NOMO-1 treated with DMSO at 0.1 percent for 48 hours (cell line): ENCODE results near the gene NOP9.

ENCODE experiments used
- DNase-seq: peaks from one replicate; lab custom pipeline; 2025; ENCODE audit not compliant: unreplicated experiment; lab: John Stamatoyannopoulos, UW

The NOP9 gene

GRCh38 chr14:24262821-24263733 is 36.6 kb upstream of the NOP9 start, which contains the start of gene TGM1:
TSS of gene TGM1 (minus strand) at chr14:24263177. CDS start at chr14:24262352, 825 bp downstream.
- DNase-seq: no peak

DNA sequence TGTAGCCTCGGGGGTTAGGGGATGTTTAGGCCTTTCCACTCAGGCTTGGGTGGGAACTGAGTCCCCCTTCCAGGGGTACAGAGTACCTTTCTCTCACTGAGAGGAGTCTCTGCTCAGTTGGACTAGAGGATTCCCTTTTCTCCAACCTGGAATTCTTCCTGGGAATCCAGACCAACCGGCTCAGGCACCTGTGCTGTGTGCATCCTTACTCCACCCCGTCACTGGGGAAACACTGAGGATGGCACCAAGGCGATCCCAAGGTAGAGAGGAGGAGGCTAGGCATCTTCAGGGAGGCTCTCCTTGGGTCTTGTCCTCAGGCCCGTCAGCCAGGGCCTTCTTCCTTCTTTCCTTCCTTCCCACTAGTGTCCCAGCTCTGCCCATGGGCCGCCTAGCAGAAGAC is 35.8 kb upstream of the NOP9 start:
- DNase-seq: no peak

DNA sequence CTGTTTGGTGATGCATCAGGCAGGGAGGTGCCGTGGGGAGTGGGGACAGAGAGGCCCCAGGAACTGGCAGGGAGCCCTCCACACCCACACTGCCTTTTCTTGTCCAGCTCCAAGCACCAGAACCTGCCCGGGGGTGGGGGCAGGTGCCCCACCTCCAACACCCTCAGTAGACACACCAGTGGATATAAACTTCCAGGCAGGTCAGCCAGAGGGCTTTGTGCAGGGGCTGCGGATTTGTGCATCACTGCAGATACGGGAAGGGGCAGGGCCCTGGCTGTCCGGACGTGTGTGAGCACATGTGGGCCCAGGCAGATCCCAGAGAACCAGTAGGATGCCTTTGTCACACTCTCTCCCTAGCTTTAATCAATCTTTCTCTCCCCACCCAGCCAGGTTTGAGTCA is 35.4 kb upstream of the NOP9 start:
- DNase-seq: no peak

GRCh38 chr14:24266344-24267244 is 33.1 kb upstream of the NOP9 start:
- no peak for DNase-seq

DNA sequence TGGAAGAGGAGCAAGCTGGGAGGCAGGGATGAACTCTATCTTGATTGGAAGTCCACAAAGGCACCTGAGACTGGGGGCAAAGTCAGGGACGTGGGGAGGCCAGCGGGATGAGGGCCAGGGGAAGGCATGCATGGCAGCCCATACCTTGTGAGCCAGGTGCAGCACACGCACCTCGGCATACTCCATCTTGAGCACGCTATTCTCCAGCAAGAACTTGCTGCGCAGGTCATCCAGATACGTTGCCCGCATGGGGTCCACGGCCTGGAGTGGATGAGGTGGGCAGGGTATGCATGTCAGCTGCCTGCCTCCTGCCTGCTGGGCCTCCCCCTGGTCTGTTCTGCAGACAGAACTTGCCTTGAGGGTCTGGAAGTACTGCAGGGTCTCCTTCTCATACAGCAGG is 32.1 kb upstream of the NOP9 start:
- DNase-seq: no peak

DNA sequence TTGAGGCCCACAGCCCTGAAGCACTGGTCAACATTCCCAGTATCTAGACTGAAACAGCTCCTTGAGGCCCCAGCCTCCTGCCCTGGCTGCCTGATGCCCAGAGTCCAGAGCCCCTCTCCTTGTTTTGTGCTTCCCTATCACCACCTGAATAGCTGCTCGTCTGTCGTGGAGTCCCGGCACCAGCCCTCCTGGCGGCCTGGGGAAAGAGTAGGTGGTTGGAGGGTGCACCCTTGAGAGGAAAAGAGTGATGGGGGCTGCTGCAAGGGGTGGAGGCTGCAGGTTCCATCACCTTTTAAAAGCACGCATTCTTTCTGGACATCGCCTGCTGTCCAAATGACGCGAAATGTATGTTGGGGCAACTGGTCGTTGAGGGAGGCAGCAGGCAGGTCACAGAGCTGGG is 31.4 kb upstream of the NOP9 start:
- DNase-seq: no peak

DNA sequence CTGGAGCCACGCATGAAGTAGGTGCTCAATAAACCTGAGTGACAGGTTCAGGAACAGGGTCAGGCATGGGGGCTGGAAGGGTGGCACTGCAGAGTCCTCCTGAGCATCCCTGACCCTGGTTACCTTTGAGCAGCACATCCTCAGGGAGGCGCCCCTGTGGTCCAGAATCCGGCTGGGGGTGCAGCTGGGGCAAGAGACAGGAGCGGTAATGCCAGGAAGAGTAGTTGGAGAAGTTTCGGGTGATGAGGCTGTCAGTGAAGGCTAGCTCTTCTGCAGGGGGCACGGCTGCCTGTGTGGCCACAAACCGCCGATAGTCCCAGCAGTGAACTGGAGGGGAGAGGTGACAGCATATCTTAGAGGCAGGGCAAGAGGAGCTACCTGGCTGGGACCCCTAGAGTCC is 30.3 kb upstream of the NOP9 start:
- DNase-seq: no peak

- no peak for DNase-seq
Measured at GRCh38 chr14:24269910-24270536, 29.6 kb upstream of the NOP9 start.

DNA sequence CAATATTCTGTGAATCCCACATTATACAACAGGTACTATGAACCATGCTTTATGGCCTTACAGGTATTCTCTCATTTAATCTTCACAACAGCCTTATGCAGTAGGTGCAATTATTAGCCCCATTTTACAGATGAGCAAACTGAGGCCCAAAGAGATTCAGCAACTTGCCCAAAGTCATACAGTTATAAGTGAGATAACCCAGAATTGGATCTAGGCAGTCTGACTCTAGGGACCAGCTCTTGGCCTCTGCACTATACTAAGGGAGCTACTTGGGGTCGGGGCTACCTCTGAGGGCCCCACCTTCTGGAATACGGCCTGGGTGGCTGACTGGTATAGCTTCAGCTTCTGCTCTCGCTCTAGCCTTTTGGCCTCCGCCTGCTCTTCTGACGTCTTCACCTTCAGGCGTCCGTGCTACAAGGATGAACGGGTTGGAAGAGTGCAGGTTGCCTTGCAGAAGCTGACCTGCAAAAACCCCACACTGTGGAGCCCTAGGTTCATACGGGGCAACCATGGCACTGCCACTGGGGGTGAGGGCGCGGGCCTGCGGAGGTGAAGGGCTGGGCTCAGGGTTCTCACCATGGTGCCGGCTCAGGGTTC is 29.0 kb upstream of the NOP9 start:
- peak; percentile 33 for DNase-seq

DNA sequence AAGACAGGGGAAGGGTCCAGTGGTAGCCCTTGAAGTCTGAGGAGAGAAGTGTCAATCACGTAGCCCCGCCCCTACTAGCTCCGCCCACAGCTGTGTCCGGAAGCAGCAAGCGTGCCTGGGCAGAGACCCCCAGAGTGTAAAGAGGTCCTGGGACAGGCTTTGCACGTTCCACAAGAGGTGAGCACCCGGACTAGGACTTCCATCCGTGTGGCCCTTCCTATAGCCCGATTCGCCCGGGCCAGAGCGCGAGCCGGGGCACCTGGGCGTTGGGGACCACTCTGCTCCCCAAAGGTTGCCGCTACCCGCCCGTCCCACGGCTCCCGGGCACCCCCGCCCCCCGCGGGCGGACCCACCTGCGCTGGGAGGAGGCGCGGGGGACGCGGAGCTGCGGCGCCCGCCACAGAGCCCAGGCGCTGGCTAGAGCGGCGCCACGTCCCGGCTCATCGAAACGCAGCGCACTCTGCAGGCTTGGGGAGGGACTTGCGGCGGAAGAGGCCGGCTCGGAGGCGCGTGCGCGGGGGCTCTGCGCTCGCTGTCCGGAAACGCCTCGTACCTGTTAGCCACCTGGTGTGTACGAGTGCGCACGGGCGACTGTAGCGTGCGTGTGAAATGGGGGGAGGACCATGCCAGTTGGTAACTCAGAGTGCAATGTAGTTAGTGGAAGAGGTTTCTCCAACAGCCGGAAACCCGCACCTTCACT is 28.4 kb upstream of the NOP9 start, which contains the start of gene RABGGTA:
Gene RABGGTA, minus strand, starts transcription at position 464 of the 700 bp plus-strand sequence. CDS start 482 bp downstream, outside the sequence.
- peak; percentile 85 for DNase-seq

DNA sequence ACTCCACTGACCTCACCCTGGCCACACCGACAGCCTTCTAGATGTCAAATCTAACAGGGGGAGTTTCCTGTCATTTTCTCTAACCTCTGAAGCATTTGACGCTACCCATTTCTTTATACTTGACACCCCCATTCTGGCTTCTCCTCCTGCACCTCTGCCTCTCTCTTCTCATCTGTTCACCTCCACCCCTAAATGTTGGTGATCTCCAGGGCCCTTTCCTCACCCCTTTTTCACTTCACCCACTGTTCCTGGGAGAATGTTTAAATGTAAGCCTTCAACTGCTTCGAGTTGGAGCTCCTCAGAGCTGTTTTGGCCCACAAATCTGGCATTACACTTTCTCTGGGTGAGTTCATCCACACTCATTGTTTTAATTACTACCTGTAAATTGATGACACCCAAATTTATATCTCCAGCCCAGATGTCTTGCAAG is 27.8 kb upstream of the NOP9 start:
- DNase-seq: no peak

GRCh38 chr14:24272467-24272866 is 27.2 kb upstream of the NOP9 start:
- no peak for DNase-seq

- DNase-seq: no peak
Measured at GRCh38 chr14:24273422-24273998, 26.1 kb upstream of the NOP9 start.

GRCh38 chr14:24274101-24274543 is 25.5 kb upstream of the NOP9 start:
- DNase-seq: peak; percentile 88

- DNase-seq: no peak
Measured at GRCh38 chr14:24277071-24277470, 22.6 kb upstream of the NOP9 start.

DNA sequence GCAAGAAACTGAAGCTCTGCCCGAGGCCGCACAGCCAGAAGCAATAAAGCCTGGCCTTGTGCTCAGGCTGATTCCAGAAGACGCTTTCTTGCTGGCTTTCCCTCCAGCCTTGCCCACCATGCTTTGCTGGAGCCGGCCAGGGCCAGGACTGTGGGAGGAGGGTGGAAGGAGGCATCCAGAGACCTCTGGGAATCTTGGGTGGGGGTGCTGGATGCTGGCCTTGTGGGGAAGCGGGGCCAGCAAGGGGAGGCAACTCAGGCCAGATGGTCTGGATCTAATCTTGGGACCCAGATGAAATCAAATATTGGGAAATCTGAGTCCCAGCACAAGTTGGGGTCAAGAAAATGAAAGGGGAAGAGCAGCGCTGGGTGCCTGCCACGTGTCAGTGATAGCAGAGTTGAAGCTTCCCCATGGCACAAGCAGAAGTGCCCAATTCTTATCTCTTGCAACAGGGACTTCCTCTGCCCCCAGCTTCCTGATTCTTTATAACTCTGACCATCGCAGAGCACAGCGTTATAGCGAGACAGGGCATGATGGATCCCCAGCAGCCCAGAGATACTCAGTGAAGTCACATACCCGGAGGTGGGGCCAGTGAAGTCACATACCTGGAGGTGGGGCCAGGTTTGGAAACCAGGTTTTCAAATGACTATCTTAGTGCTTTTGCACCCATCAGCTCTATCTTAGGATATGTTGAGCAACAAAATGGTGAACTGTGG is 21.9 kb upstream of the NOP9 start:
- DNase-seq: peak; percentile 90

GRCh38 chr14:24278424-24278823 is 21.2 kb upstream of the NOP9 start:
- DNase-seq: no peak

GRCh38 chr14:24279301-24280186 is 20.1 kb upstream of the NOP9 start:
- DNase-seq: peak; percentile 12
